ENCODE measurements around the gene CDH11. TPM values are rescaled to one million over a fixed set of nuclear protein-coding genes. Genes with fewer than 3 reads are reported as not detected.

Gene CDH11
- total RNA-seq, 1 donor from 2014 or later, result not detected

GRCh38 chr16:64983963-64984362 is 137.9 kb downstream of the CDH11 start:
- Mint-ChIP-seq H3K27ac (no peak overlapping the region), H3K4me1 (no peaks in the 10 kb centered on the region), H3K9me3 (peaks cover 4% of the 10 kb centered on the region), H3K27me3 (no peaks in the 10 kb centered on the region), H3K36me3 (ENCODE audit: low read depth) (no peaks in the 10 kb centered on the region), H3K4me3 (no peak overlapping the region)
- intact Hi-C loops (cut with micrococcal nuclease), result no loop called here
- no peak for DNase-seq

- no peaks in the 10 kb centered on the region for H3K36me3 Mint-ChIP-seq (ENCODE audit: low read depth)
- no peaks in the 10 kb centered on the region for H3K27me3 Mint-ChIP-seq
- H3K27ac Mint-ChIP-seq, result no peak overlapping the region
- intact Hi-C loops (cut with micrococcal nuclease), result no loop called here
- peaks cover 3% of the 10 kb centered on the region for H3K9me3 Mint-ChIP-seq
- no peak overlapping the region for H3K4me3 Mint-ChIP-seq
- DNase-seq, result no peak
- H3K4me1 Mint-ChIP-seq, result no peaks in the 10 kb centered on the region
These were observed 138.6 kb downstream of the CDH11 start for GRCh38 chr16:64983231-64983630.

DNA sequence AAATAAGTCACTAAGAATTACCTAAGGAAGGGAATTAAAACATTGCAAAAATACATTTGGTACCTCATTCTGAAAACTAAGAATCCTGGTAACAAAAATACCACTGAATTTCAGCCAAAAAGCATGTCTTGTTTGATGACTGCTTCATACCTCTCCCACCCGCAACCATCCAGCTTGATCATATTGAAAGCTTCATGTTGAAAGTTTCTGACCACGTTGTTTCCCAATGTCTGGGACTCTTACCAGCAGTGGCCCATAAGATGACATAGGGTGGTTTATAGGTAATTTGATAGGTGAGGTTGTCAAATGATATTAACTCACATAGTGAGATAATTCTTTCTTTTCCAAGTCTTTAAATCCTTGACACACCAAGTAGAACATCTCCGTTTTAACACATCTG is 139.3 kb downstream of the CDH11 start:
- Mint-ChIP-seq H3K27me3 (no peaks in the 10 kb centered on the region), H3K4me3 (no peak overlapping the region), H3K36me3 (ENCODE audit: low read depth) (no peaks in the 10 kb centered on the region), H3K27ac (no peak overlapping the region), H3K4me1 (no peaks in the 10 kb centered on the region), H3K9me3 (no peaks in the 10 kb centered on the region)
- intact Hi-C loops (cut with micrococcal nuclease), result no loop called here
- no peak for DNase-seq

GRCh38 chr16:64981568-64982281 is 140.1 kb downstream of the CDH11 start:
- Mint-ChIP-seq H3K4me1 (no peaks in the 10 kb centered on the region), H3K27ac (no peak overlapping the region), H3K4me3 (no peak overlapping the region), H3K9me3 (no peaks in the 10 kb centered on the region), H3K27me3 (no peaks in the 10 kb centered on the region), H3K36me3 (ENCODE audit: low read depth) (no peaks in the 10 kb centered on the region)
- no peak for DNase-seq
- intact Hi-C loops (cut with micrococcal nuclease), result no loop called here

DNA sequence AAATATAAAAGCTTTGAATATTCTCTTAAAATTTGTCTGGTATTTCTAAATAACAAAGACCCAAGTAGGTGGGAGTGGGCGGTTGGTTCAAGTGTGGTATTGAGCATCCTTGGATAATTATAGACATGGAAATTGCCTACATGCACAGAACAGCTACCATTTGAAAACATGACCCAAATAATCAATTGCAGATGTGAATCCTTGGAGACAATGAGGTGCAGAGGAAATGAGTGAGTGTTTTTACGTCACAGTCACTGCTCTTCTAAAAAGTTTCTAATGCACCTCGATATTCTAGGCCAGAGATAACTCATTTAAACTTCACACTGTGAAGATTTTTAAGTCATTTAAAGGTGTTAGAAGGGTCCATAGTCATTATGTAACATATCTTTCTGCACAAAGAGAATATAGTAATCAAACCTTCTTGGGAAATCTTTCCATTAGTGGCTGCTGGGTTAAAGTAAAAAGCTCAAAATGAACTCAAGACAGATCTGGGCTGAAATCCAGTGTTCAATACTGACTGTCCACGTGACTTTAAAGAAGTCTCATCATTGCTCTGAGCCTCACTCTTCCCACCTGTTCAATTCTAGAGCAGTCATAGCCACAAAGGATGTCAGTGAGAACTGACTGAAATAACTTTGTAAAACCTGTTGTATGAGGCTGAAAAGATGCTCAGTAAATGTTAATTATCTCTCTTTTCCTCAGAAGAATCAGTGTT is 144.5 kb downstream of the CDH11 start:
- intact Hi-C loops (cut with micrococcal nuclease), result no loop called here
- H3K36me3 Mint-ChIP-seq (ENCODE audit: low read depth), result no peaks in the 10 kb centered on the region
- no peak for DNase-seq
- no peaks in the 10 kb centered on the region for H3K27me3 Mint-ChIP-seq
- no peak overlapping the region for H3K4me3 Mint-ChIP-seq
- H3K27ac Mint-ChIP-seq, result no peak overlapping the region
- peaks cover 4% of the 10 kb centered on the region for H3K9me3 Mint-ChIP-seq
- no peaks in the 10 kb centered on the region for H3K4me1 Mint-ChIP-seq

DNA sequence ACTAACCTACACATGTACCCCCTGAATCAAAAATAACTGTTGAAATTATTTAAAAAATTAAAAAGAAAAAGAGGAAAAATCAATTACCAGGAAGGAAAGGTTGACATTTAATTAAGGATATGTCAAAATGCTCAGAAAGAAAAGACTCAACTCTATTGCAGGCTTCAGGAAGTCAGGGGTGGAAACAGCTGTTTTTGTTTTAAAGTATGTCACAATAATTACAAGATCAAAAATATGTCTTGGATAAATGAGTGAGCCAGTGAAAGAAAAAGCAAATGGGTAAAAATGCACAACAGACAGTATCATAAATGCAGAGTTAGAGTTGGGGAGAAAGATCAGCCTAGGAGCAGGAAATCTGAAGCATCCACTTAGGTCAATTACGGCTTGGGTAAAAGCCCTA is 146.0 kb downstream of the CDH11 start:
- Mint-ChIP-seq H3K27ac (no peak overlapping the region), H3K4me1 (no peaks in the 10 kb centered on the region), H3K27me3 (no peaks in the 10 kb centered on the region), H3K9me3 (peaks cover 4% of the 10 kb centered on the region), H3K4me3 (no peak overlapping the region), H3K36me3 (ENCODE audit: low read depth) (no peaks in the 10 kb centered on the region)
- intact Hi-C loops (cut with micrococcal nuclease), result no loop called here
- no peak for DNase-seq

- H3K36me3 Mint-ChIP-seq (ENCODE audit: low read depth), result no peaks in the 10 kb centered on the region
- H3K27ac Mint-ChIP-seq, result no peak overlapping the region
- intact Hi-C loops (cut with micrococcal nuclease), result no loop called here
- no peaks in the 10 kb centered on the region for H3K4me1 Mint-ChIP-seq
- no peak overlapping the region for H3K4me3 Mint-ChIP-seq
- no peaks in the 10 kb centered on the region for H3K27me3 Mint-ChIP-seq
- no peak for DNase-seq
- H3K9me3 Mint-ChIP-seq, result peaks cover 4% of the 10 kb centered on the region
These were observed 147.5 kb downstream of the CDH11 start for GRCh38 chr16:64974381-64974780.

GRCh38 chr16:64973171-64973570 is 148.7 kb downstream of the CDH11 start:
- Mint-ChIP-seq H3K27ac (no peak overlapping the region), H3K27me3 (no peaks in the 10 kb centered on the region), H3K4me3 (no peak overlapping the region), H3K36me3 (ENCODE audit: low read depth) (no peaks in the 10 kb centered on the region), H3K4me1 (no peaks in the 10 kb centered on the region), H3K9me3 (peaks cover 4% of the 10 kb centered on the region)
- DNase-seq, result no peak
- intact Hi-C loops (cut with micrococcal nuclease), result no loop called here

DNA sequence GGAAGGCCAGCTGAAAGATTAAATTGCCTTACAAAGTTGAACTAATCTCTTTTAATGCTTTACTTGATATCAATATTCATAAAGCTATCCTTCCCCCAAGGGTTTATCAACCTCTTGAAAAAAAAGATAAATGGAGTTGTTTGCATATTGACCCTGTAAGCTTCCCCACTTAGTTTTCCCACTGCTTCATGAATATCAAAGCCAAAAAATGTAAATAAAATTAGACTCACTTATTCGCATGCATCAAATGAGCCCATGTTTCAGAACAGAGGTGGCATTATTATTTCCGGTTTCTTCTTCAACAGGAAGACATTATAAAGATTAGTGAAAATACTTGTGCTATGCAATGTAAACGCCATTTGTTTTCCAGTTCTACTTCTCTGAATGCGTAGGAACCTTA is 150.7 kb downstream of the CDH11 start:
- Mint-ChIP-seq H3K4me1 (no peaks in the 10 kb centered on the region), H3K27ac (no peak overlapping the region), H3K27me3 (no peaks in the 10 kb centered on the region), H3K4me3 (no peak overlapping the region), H3K9me3 (peaks cover 4% of the 10 kb centered on the region), H3K36me3 (ENCODE audit: low read depth) (no peaks in the 10 kb centered on the region)
- no peak for DNase-seq
- intact Hi-C loops (cut with micrococcal nuclease), result no loop called here

DNA sequence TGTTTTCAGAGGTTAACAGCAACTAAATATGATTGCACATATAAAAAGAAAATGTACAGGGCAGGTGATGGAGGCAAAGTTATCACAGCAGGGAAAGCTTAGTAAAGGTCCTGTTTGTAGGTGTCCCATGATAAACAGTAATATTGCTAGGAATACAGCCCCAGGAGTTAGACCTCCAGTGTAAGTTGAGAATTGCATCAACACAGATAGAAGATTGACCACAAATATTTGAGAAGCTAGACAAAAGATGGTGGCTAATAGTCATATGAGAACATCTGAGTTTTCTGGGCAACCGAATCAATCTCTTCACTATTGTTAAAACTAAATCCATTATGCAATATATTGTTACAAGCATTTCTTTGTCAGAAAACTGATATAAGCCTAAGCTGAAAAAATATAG is 152.6 kb downstream of the CDH11 start:
- H3K27me3 Mint-ChIP-seq, result no peaks in the 10 kb centered on the region
- no peak overlapping the region for H3K4me3 Mint-ChIP-seq
- no peaks in the 10 kb centered on the region for H3K9me3 Mint-ChIP-seq
- no peaks in the 10 kb centered on the region for H3K4me1 Mint-ChIP-seq
- no peak for DNase-seq
- H3K36me3 Mint-ChIP-seq (ENCODE audit: low read depth), result no peaks in the 10 kb centered on the region
- intact Hi-C loops (cut with micrococcal nuclease), result no loop called here
- H3K27ac Mint-ChIP-seq, result no peak overlapping the region

DNA sequence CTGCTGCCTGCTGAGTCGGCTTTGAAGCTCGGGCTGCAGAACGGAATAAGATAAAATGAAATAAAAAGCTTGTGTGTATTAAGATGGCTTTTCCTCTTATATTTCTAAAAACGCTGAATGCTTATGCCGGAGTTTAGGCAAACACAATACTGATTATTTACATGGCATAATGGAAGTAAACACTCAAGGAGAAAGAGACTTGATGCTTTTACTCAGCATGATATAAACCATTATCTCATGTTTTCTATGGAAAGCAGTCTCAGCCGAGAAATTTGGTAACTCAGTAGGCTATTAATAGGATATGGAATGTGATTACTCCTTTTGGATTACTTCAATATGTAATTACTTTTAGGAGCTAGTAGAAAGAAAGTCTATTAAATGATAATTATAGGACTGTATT is 153.3 kb downstream of the CDH11 start:
- intact Hi-C loops (cut with micrococcal nuclease), result no loop called here
- no peak overlapping the region for H3K27ac Mint-ChIP-seq
- no peaks in the 10 kb centered on the region for H3K9me3 Mint-ChIP-seq
- no peaks in the 10 kb centered on the region for H3K4me1 Mint-ChIP-seq
- H3K36me3 Mint-ChIP-seq (ENCODE audit: low read depth), result no peaks in the 10 kb centered on the region
- H3K4me3 Mint-ChIP-seq, result no peak overlapping the region
- no peaks in the 10 kb centered on the region for H3K27me3 Mint-ChIP-seq
- no peak for DNase-seq

DNA sequence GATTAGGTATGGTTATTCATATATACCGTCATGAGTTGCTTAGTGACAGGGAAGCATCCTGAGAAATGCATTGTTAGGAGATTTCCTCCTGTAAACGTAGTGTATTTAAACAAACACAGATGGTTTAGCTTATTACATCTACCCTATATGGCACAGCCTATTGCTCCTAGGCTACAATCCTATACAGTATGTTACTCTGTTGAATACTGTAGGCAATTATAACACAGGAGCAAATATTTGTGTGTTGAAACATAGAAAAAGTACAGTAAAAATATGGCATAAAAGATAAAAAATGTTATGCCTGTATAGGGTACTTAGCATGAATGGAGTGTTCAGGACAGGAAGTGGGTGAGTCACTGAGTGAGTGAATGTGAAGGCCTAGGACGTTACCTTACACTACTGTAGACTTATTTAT is 157.7 kb downstream of the CDH11 start:
- Mint-ChIP-seq H3K27me3 (no peaks in the 10 kb centered on the region), H3K27ac (no peak overlapping the region), H3K4me3 (no peak overlapping the region), H3K9me3 (peaks cover 5% of the 10 kb centered on the region), H3K36me3 (ENCODE audit: low read depth) (no peaks in the 10 kb centered on the region), H3K4me1 (no peaks in the 10 kb centered on the region)
- intact Hi-C loops (cut with micrococcal nuclease), result no loop called here
- DNase-seq, result no peak

- H3K27me3 Mint-ChIP-seq, result no peaks in the 10 kb centered on the region
- H3K36me3 Mint-ChIP-seq (ENCODE audit: low read depth), result no peaks in the 10 kb centered on the region
- H3K4me1 Mint-ChIP-seq, result no peaks in the 10 kb centered on the region
- no peak for DNase-seq
- intact Hi-C loops (cut with micrococcal nuclease), result no loop called here
- H3K27ac Mint-ChIP-seq, result no peak overlapping the region
- no peak overlapping the region for H3K4me3 Mint-ChIP-seq
- peaks cover 5% of the 10 kb centered on the region for H3K9me3 Mint-ChIP-seq
These were observed 159.1 kb downstream of the CDH11 start for GRCh38 chr16:64962786-64963185.

- peaks cover 5% of the 10 kb centered on the region for H3K9me3 Mint-ChIP-seq
- H3K4me1 Mint-ChIP-seq, result no peaks in the 10 kb centered on the region
- H3K36me3 Mint-ChIP-seq (ENCODE audit: low read depth), result no peaks in the 10 kb centered on the region
- intact Hi-C loops (cut with micrococcal nuclease), result no loop called here
- no peaks in the 10 kb centered on the region for H3K27me3 Mint-ChIP-seq
- H3K27ac Mint-ChIP-seq, result no peak overlapping the region
- no peak for DNase-seq
- no peak overlapping the region for H3K4me3 Mint-ChIP-seq
These were observed 164.6 kb downstream of the CDH11 start for GRCh38 chr16:64957246-64957645.

- H3K27ac Mint-ChIP-seq, result no peak overlapping the region
- no peak overlapping the region for H3K4me3 Mint-ChIP-seq
- no peak for DNase-seq
- no peaks in the 10 kb centered on the region for H3K4me1 Mint-ChIP-seq
- no peaks in the 10 kb centered on the region for H3K36me3 Mint-ChIP-seq (ENCODE audit: low read depth)
- no peaks in the 10 kb centered on the region for H3K27me3 Mint-ChIP-seq
- intact Hi-C loops (cut with micrococcal nuclease), result no loop called here
- peaks cover 4% of the 10 kb centered on the region for H3K9me3 Mint-ChIP-seq
These were observed 169.7 kb downstream of the CDH11 start for GRCh38 chr16:64952177-64952576.

All from activated CD4-positive, alpha-beta T cell treated with anti-CD3 and anti-CD28 coated beads, Interleukin-2, amount 10 ng/mL, durations not matched to agents 24 days and 14 days (primary cell).